ENCODE results near the gene PHOX2A.
"Not testable (repeated sequence)": the region's sequence is repeated elsewhere in the genome, so short reads cannot be mapped to it uniquely, and the experiment has no call there.

Gene PHOX2A

GRCh38 chr11:72244060-72244360 is at the start of gene PHOX2A:
Gene PHOX2A, minus strand, starts transcription at chr11:72244176. Its CDS starts 172 bp downstream, at chr11:72244004.
- no peak for DNase-seq

GRCh38 chr11:72293391-72293790 is 49.4 kb upstream of the PHOX2A start:
- no peak for DNase-seq

DNA sequence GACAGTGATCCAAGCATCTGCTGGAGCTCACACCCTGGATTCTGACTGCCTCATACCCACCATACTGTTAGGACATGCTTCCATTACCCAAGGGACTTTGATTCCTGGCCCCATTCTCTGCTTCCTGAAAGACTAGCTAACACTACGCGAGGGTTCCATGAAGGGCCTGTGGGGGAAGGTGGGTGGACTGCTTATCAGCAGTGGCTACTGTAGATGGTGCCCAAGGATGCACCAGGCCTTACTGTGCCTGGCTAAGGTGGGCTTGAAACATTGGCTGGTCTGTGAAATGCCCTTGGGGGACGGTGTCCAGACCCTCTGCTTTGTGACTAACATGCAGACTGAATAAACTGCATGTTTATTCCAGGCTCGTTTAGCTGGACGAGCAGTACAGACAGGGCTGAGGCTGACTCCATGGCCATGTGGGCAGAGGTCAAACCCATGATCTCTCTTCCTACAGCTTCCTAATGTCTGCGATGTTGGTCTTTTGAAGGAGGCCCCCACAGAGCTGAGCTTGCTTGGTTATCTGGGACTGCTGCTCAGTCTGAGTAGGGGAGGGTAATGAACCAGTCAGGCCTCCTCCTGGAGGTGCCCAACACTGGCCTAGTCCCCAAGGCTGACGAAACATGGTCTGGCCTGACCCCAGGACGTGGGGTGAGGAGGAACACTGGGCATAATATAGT is 48.3 kb upstream of the PHOX2A start:
- no peak for DNase-seq

DNA sequence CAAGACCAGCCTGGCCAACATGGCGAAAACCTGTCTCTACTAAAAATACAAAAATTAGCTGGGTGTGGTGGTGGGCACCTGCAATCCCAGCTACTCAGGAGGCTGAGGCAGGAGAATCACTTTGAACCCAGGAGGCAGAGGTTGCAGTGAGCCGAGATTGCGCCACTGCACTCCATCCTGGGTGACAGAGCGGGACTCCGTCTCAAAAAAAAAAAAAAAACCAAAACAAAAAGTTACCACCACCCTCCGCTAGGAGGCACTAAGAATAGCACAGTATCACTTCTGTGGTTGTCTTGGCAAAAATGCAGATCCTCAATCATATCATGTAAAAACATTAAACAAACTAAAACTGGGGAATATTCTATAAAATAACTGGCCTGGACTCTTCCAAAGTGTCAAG is 46.8 kb upstream of the PHOX2A start:
- DNase-seq, result not testable (repeated sequence)

DNA sequence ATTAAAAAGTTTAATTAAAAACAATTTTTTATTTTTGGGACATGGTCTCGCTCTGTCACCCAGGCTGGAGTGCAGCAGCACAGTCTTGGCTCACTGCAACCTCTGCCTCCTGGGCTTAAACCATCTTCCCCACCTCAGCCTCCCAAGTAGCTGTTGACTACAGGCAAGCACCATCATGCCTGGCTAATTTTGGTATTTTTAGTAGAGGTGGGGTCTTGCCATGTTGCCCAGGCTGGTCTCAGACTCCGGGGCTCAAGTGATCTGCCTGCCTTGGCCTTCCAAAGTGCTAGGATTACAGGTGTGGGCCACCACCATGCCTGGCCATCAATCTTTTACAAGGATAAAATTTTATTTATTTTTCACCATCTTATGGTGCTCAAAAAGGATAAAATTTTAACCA is 43.3 kb upstream of the PHOX2A start:
- no peak for DNase-seq

DNA sequence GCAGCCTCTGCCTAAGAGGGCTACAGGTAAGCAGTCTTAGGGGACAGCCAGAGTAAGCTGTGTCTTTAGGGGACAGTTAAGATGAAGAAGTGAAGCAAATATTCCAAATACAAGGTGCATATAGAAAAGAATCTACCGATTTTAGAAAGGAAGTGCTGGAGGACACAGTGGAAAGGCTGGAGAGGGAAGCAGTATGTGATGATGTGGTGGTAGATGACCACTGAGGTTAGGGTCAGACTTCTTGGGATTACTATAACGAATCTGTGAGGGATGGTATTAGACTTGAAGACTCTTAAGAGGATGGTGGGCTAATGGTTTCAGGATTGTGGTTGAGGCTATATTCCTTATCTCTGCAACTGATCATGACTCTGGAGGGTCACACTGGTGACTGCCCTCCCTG is 40.0 kb upstream of the PHOX2A start:
- no peak for DNase-seq

DNA sequence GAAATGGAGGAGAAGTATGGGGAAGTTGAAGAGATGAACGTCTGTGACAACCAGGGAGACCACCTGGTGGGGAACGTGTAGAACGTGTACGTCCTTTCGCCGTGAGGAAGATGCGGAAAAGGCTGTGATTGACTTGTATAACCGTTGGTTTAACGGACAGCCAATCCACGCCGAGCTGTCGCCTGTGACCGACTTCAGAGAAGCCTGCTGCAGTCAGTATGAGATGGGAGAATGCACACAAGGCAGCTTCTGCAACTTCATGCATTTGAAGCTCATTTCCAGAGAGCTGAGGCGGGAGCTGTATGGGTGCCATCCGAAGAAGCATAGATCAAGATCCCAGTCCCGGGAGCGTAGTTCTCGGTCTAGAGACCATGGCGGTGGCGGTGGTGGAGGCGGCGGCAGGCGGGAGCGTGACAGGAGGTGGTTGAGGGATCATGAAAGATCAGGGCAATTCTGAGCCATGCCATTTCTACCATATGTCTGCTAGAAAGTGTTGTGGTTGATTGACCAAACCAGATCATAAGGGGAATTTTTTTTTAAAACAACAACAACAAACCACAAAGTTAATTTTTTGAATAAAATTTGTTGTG is 36.8 kb upstream of the PHOX2A start:
- no peak for DNase-seq

- no peak for DNase-seq
Observed at GRCh38 chr11:72280037-72280436, 36.1 kb upstream of the PHOX2A start.

- no peak for DNase-seq
Observed at GRCh38 chr11:72278905-72279304, 34.9 kb upstream of the PHOX2A start.

GRCh38 chr11:72274435-72274834 is 30.5 kb upstream of the PHOX2A start:
- DNase-seq, result no peak

- no peak for DNase-seq
Observed at GRCh38 chr11:72271980-72272379, 28.0 kb upstream of the PHOX2A start.

DNA sequence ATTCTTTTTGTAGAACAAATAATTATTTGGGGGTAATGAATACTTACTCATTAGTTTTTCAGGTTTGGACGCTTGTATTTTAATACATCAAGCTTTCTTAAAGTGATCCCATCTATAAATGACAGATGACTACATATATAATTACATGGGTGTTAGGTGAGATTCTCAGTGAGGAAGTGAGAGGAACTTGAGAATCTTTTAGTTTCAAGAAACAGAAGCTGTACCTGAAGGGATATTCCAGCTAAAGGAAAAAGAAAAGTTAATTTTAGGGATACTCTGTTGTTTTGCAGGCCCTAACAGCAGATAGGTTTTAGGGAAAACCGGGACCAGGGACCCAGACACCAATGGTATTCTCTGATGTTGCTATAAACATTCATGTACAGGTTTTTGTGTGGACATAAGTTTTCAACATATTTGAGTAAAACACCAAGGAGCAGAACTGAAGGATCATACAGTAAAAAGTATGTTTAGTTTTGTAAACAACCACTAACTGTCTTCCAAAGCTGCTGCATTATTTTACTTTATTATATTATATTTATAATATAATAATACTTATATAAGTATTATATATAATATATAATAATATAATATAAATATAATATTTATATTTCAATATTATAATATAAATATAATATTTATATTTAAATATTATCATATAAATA is 24.1 kb upstream of the PHOX2A start:
- DNase-seq, result no peak

DNA sequence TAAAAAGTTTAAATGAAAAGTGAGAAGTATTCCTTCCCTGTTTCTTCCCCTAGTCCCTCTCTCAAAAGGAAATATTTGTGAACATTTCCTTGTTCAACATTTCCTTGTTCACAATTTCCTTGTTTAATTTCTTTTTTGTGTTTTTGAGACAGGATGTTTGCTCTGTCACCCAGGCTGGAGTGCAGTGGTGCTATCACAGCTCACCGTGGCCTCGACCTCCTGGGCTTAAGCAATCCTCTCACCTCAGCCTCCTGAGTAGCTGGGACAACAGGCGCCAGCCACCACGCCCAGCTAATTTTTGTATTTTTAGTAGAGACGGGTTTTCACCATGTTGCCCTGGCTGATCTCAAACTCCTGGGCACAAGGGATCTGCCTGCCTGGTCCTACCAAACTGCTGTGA is 23.0 kb upstream of the PHOX2A start:
- DNase-seq, result not testable (repeated sequence)

DNA sequence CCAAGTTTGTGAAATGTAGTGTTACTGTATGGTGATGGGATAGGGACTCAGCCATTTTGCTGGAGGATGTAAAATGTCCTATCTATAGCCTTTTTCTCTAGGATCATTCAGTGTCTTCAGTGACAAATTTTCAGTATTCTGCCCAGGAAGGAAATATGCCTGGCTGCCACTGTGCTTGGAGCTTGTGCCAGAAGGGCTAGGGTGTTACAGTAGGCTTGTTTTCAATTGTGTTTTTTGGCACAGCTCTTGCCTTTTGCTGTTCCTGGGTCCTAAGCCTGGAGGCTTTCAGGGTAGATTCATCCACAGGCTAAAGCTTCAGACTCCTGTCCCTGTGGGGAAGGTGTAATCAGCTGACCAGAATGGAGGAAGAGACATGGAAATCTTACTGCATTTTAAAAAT is 22.0 kb upstream of the PHOX2A start:
- DNase-seq, result no peak

DNA sequence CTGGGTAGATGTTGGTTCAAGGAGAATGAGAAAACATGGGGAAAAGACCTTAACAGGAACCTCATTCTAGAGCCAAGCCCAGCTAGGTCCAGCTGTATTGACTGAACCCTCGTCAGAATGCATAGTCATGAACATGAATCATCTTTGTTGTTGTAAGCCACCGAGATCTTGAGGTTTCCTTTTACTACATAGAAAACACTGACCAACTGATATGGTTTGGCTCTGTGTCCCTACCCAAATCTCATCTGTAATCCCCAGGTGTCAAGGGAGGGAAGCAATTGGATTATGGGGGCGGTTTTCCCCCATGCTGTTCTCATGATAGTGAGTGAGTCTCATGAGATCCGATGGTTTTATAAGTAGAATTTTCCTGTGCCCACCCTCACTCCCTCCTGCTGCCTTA is 19.4 kb upstream of the PHOX2A start:
- no peak for DNase-seq

GRCh38 chr11:72260574-72260973 is 16.6 kb upstream of the PHOX2A start:
- no peak for DNase-seq

- DNase-seq, result no peak
Observed at GRCh38 chr11:72259490-72259889, 15.5 kb upstream of the PHOX2A start.

DNA sequence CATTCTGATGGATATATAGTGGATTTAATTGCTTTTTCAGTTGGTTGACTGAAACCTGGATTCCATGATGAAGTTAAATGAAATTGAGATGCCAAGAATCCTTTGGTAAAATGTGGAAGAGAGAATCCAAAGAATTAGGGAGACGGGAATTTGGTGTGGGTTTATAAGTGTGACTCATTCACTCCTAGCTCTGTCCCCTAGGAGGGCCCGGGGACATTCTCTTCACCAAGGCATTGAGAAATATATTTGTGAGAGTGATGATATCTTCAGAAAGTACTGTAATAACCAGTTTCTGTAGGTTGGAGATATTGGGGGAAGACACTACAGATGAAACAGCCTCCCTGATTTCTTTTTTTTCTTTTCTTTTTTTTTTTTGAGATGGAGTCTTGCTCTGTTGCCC is 13.6 kb upstream of the PHOX2A start:
- no peak for DNase-seq

DNA sequence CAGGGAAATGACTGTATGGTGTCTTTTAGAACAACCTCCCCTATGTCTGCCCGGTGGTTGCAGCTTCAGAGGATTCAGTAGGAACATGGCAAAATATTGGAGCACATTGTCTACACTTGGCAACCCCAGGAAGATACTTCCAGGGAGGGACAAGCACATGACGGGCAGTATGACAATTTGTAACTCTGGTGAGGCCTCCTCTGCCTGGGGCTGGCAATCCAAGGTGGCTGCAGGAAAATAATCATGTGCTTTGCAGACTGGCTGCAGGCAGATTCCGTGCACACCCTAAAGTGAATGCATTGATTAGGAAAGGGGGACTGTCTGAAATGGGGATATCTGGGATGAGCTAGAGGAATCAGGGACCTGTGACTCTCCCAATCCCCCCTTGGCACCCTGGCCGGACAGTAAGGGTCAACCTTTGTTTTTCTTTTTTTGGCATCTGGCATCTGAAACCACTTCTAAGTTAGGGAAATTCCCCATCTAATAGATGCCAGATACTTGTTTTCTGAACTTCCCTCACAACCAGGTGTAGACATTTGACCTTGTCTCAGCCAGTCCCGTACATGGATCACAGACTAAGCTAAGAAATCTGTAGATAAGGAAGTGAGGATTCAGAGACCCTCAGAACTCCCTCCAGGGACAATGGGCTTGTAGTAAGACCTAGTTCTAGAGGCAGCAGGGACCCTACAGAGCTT is 10.5 kb upstream of the PHOX2A start:
- DNase-seq, result no peak

DNA sequence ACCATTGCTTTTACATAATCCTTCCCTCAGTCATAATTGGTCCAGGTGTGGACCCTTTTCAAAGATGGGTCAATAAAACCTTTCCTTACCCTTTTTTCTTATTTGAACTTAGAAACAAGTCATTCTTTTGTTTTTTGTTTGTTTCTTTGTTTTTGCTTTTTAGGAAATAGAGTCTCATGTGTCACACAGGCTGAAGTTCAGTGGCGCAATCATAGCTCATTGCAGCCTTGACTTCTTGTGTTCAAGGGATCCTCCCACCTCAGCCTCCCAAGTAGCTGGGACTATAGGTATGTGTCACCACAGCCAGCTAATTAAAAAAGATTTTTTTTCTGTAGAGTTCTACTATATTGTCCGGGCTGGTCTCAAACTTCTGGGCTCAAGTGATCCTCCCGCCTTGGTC is 9.4 kb upstream of the PHOX2A start:
- no peak for DNase-seq

DNA sequence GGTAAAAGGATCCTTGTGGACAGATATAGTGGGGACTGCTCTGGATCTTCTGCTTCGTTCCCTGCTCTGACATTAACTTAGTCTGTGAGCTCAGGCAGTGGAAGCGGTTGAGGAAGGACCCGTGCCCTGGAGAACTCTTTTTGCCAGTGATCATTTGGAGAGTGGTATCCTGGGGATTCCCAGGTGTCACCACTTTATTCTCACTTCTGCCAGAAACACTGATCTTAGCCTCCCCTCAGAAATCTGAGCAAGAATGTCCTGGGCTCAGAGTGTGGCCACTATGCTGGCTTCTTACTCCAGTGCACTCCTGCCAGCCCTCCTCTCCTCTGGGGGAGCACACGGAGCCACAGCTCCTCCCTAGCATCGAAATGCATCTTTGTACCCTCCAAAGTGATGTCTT is 7.6 kb upstream of the PHOX2A start:
- DNase-seq, result no peak

- no peak for DNase-seq
Observed at GRCh38 chr11:72250661-72251464, 6.9 kb upstream of the PHOX2A start.

GRCh38 chr11:72249961-72250360 is 6.0 kb upstream of the PHOX2A start:
- no peak for DNase-seq
